ENCODE measurements around the gene CCDC170.

- TF ChIP-seq CTCF (IDR thresholded peaks at IDR 0.05) (no peak), POLR2A (IDR thresholded peaks at IDR 0.05) (no peak), EP300 (IDR thresholded peaks at IDR 0.05) (no peak)
Measured at GRCh38 chr6:151658091-151658490, 164.3 kb downstream of the CCDC170 start.
